ENCODE measurements around the gene JUND.

- TF ChIP-seq, protein P1, sequence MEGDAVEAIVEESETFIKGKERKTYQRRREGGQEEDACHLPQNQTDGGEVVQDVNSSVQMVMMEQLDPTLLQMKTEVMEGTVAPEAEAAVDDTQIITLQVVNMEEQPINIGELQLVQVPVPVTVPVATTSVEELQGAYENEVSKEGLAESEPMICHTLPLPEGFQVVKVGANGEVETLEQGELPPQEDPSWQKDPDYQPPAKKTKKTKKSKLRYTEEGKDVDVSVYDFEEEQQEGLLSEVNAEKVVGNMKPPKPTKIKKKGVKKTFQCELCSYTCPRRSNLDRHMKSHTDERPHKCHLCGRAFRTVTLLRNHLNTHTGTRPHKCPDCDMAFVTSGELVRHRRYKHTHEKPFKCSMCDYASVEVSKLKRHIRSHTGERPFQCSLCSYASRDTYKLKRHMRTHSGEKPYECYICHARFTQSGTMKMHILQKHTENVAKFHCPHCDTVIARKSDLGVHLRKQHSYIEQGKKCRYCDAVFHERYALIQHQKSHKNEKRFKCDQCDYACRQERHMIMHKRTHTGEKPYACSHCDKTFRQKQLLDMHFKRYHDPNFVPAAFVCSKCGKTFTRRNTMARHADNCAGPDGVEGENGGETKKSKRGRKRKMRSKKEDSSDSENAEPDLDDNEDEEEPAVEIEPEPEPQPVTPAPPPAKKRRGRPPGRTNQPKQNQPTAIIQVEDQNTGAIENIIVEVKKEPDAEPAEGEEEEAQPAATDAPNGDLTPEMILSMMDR (IDR thresholded peaks at IDR 0.05), result peak in 3 of 6 experiments; percentile 15 to 25 (median 16)
- peak in 1 of 2 donors; percentile 66 for TF ChIP-seq POLR2A (IDR thresholded peaks at IDR 0.05)
Measured at GRCh38 chr19:18282021-18282787, 782 bp upstream of the JUND start.
